Upper lobe of left lung (tissue), 6 donors: ENCODE results near the gene CACNB2. TPM values are rescaled to one million over a fixed set of nuclear protein-coding genes. Genes with fewer than 3 reads are reported as not detected.

Experiments
- ATAC-seq, 2 donors: fragments of 200-7000 bp; cut with Tn5 transposase; one replicate each; pipeline ENCODE4 v1.9.1; 2022; ENCODE audit warnings: mild to moderate bottlenecking in 2 of 2, moderate library complexity in 2 of 2; ENCODE audit not compliant: low FRiP score in 2 of 2
- DNase-seq, 2 donors: peaks; one replicate each; pipeline ENCODE4 v3.0.0-alpha.2; 2019 to 2020
- H3K27ac ChIP-seq, 4 donors: fragments of 200-600 bp; sonication (generic); one replicate each; pipeline ENCODE4 v1.5.1; 2016 to 2019
- H3K27me3 ChIP-seq, 4 donors: fragments of 200-600 bp; sonication (generic); one replicate each; pipeline ENCODE4 v1.5.1; 2017 to 2019
- H3K36me3 ChIP-seq, 4 donors: fragments of 200-600 bp; sonication (generic); one replicate each; pipeline ENCODE4 v1.5.1; 2016 to 2019
- H3K4me1 ChIP-seq, 4 donors: fragments of 200-600 bp; sonication (generic); one replicate each; pipeline ENCODE4 v1.5.1; 2018 to 2019
- H3K4me3 ChIP-seq, 4 donors: fragments of 200-600 bp; sonication (generic); one replicate each; pipeline ENCODE4 v1.5.1; 2017 to 2019; ENCODE audit warnings: mild to moderate bottlenecking in 2 of 4, moderate library complexity in 1 of 4
- H3K9me3 ChIP-seq, 4 donors: fragments of 200-600 bp; sonication (generic); one replicate each; pipeline ENCODE4 v1.5.1; 2018 to 2019
- CTCF ChIP-seq, 6 experiments: fragments of 450-650 bp in 4 of 6; fragments of 200-600 bp in 2 of 6; sonication (generic) in 2 of 6; IDR thresholded peaks; one replicate each; pipeline ENCODE4 v1.5.1; 2016 to 2019; ENCODE audit warnings: antibody characterized with exemption in 6 of 6
- EP300 ChIP-seq, 4 donors: sonication (generic); formaldehyde crosslinking; IDR thresholded peaks; one replicate each; pipeline ENCODE4 v1.5.1; 2017; ENCODE audit warnings: antibody characterized with exemption in 4 of 4, control low read depth in 2 of 4
- POLR2A ChIP-seq, 4 donors: fragments of 450-650 bp; IDR thresholded peaks; one replicate each; pipeline ENCODE4 v1.5.1; 2016 to 2017; ENCODE audit warnings: antibody characterized with exemption in 4 of 4, mild to moderate bottlenecking in 2 of 4
- POLR2AphosphoS5 ChIP-seq, 2 donors: sonication (generic); formaldehyde crosslinking; IDR thresholded peaks; one replicate each; pipeline ENCODE4 v1.5.1; 2017; ENCODE audit warnings: antibody characterized with exemption in 2 of 2
- WGBS, 2 donors: methylation state at CpG; one replicate each; pipeline ENCODE4 v1.1.5; 2017 to 2018; 5-methylcytosine and 5-hydroxymethylcytosine counted together
- total RNA-seq, 6 donors: library from RNA; depleted of rRNA in 4 of 6; stranded (reverse); fragments of >200 nt in 4 of 6; gene quantifications; one replicate each; pipeline versions ENCODE4 v1.1.0 to v1.2.1, GENCODE V29; 2016 to 2021
- donor health status: DM: no; HTN: no; CAD: no; lungs with moderate emphysema.
- donor health status: DM: no; HTN: yes; CAD: no; lungs with severe emphysema.

The CACNB2 gene
- total RNA-seq, 6 donors from 2014 or later, result 1.4 to 6.3 (median 2.9) TPM

- TF ChIP-seq POLR2AphosphoS5 (IDR thresholded peaks at IDR 0.05), result no peak
- TF ChIP-seq CTCF (IDR thresholded peaks at IDR 0.05), result no peak
- no peak for TF ChIP-seq POLR2A (IDR thresholded peaks at IDR 0.05)
- TF ChIP-seq EP300 (IDR thresholded peaks at IDR 0.05), result no peak
- Histone ChIP-seq H3K36me3 (no peaks in the 10 kb centered on the region), H3K4me3 (no peak overlapping the region), H3K4me1 (no peaks in the 10 kb centered on the region), H3K9me3 (no peaks in the 10 kb centered on the region), H3K27me3 (no peaks in the 10 kb centered on the region), H3K27ac (no peak overlapping the region)
- DNase-seq (no peak), ATAC-seq (no peak)
- 81 to 87% methylated on average over 5 of the region's 5 CpGs for WGBS, 2 donors
These were observed 86.1 kb downstream of the CACNB2 start for GRCh38 chr10:18226336-18226735.

GRCh38 chr10:18229826-18230225 is 89.6 kb downstream of the CACNB2 start:
- Histone ChIP-seq H3K9me3 (no peaks in the 10 kb centered on the region), H3K4me1 (no peaks in the 10 kb centered on the region), H3K27ac (no peak overlapping the region), H3K4me3 (no peak overlapping the region), H3K36me3 (no peaks in the 10 kb centered on the region), H3K27me3 (no peaks in the 10 kb centered on the region)
- 80 to 95% methylated on average over 3 of the region's 3 CpGs for WGBS, 2 donors
- no peak for TF ChIP-seq POLR2AphosphoS5 (IDR thresholded peaks at IDR 0.05)
- no peak for TF ChIP-seq EP300 (IDR thresholded peaks at IDR 0.05)
- TF ChIP-seq CTCF (IDR thresholded peaks at IDR 0.05), result no peak
- TF ChIP-seq POLR2A (IDR thresholded peaks at IDR 0.05), result no peak
- ATAC-seq, result no peak
- no peak for DNase-seq

GRCh38 chr10:18230794-18231193 is 90.6 kb downstream of the CACNB2 start:
- 86 to 87% methylated on average over 2 of the region's 2 CpGs for WGBS, 2 donors
- Histone ChIP-seq H3K27me3 (no peaks in the 10 kb centered on the region), H3K4me3 (no peak overlapping the region), H3K4me1 (no peaks in the 10 kb centered on the region), H3K27ac (no peak overlapping the region), H3K36me3 (no peaks in the 10 kb centered on the region), H3K9me3 (no peaks in the 10 kb centered on the region)
- TF ChIP-seq EP300 (IDR thresholded peaks at IDR 0.05), result no peak
- TF ChIP-seq CTCF (IDR thresholded peaks at IDR 0.05), result no peak
- TF ChIP-seq POLR2AphosphoS5 (IDR thresholded peaks at IDR 0.05), result no peak
- TF ChIP-seq POLR2A (IDR thresholded peaks at IDR 0.05), result no peak
- no peak for ATAC-seq
- DNase-seq, result no peak

- H3K9me3 ChIP-seq, result no peaks in the 10 kb centered on the region
- DNase-seq, result no peak
- H3K27ac ChIP-seq, result no peak overlapping the region
- no peaks in the 10 kb centered on the region for H3K36me3 ChIP-seq
- H3K27me3 ChIP-seq, result no peaks in the 10 kb centered on the region
- no peaks in the 10 kb centered on the region for H3K4me1 ChIP-seq
- 93% methylated on average over 2 of the region's 2 CpGs for WGBS, 2 donors
- no peak for ATAC-seq
- no peak for TF ChIP-seq CTCF (IDR thresholded peaks at IDR 0.05)
- H3K4me3 ChIP-seq, result no peak overlapping the region
These were observed 91.3 kb downstream of the CACNB2 start for GRCh38 chr10:18231480-18231879.

GRCh38 chr10:18233775-18234174 is 93.6 kb downstream of the CACNB2 start:
- ATAC-seq (no peak), DNase-seq (no peak)
- Histone ChIP-seq H3K4me1 (no peaks in the 10 kb centered on the region), H3K4me3 (no peak overlapping the region), H3K9me3 (no peaks in the 10 kb centered on the region), H3K27ac (no peak overlapping the region), H3K36me3 (no peaks in the 10 kb centered on the region), H3K27me3 (no peaks in the 10 kb centered on the region)
- TF ChIP-seq POLR2AphosphoS5 (IDR thresholded peaks at IDR 0.05), result no peak
- TF ChIP-seq CTCF (IDR thresholded peaks at IDR 0.05), result no peak
- TF ChIP-seq POLR2A (IDR thresholded peaks at IDR 0.05), result no peak
- no peak for TF ChIP-seq EP300 (IDR thresholded peaks at IDR 0.05)
- 60 to 68% methylated on average over 8 of the region's 8 CpGs for WGBS, 2 donors
